Thymus (tissue), 11 donors: ENCODE data around the gene OCA2. TPM values are rescaled to one million over a fixed set of nuclear protein-coding genes. Genes with fewer than 3 reads are reported as not detected.

Source experiments
- DNase-seq, 9 donors: peaks; one replicate each; pipeline ENCODE4 v3.0.0-alpha.2; 2013; ENCODE audit warnings: low spot score in 9 of 9, low read depth in 6 of 9, missing footprints in 1 of 9
- H3K27ac ChIP-seq, 2 donors: one replicate each; pipeline ENCODE4 v1.5.1; 2013; ENCODE audit warnings: control low read depth in 1 of 2, low read depth in 1 of 2, low read length in 1 of 2, mild to moderate bottlenecking in 1 of 2, moderate library complexity in 1 of 2
- H3K27me3 ChIP-seq, 2 donors: one replicate each; pipeline ENCODE4 v1.5.1; 2013; ENCODE audit warnings: low read length in 1 of 2; ENCODE audit not compliant: control insufficient read depth in 2 of 2, insufficient read depth in 1 of 2
- H3K36me3 ChIP-seq, 2 donors: one replicate each; pipeline ENCODE4 v1.5.1; 2013; ENCODE audit warnings: low read length in 1 of 2, mild to moderate bottlenecking in 1 of 2, moderate library complexity in 1 of 2; ENCODE audit not compliant: control insufficient read depth in 2 of 2, insufficient read depth in 2 of 2
- H3K4me1 ChIP-seq, 2 donors: one replicate each; pipeline ENCODE4 v1.5.1; 2013; ENCODE audit warnings: low read length in 2 of 2; ENCODE audit not compliant: control insufficient read depth in 2 of 2, insufficient read depth in 2 of 2
- H3K4me3 ChIP-seq, 2 donors: one replicate each; pipeline ENCODE4 v1.5.1; 2013; ENCODE audit warnings: low read length in 2 of 2, control low read depth in 1 of 2, mild to moderate bottlenecking in 1 of 2
- H3K9me3 ChIP-seq, 2 donors: one replicate each; pipeline ENCODE4 v1.5.1; 2013; ENCODE audit warnings: low read length in 1 of 2, mild to moderate bottlenecking in 1 of 2; ENCODE audit not compliant: control insufficient read depth in 2 of 2, insufficient read depth in 1 of 2
- WGBS: extraction: QIAGEN DNeasy Blood & Tissue Kit; methylation state at CpG from one replicate; pipeline ENCODE4 v1.1.7; 2013; 5-methylcytosine and 5-hydroxymethylcytosine counted together
- polyA plus RNA-seq: library from polyadenylated mRNA; stranded (reverse); fragments of 200-250 nt; gene quantifications from one replicate; pipeline ENCODE4 v1.2.3, GENCODE V29; 2013
- total RNA-seq: library from RNA; stranded (reverse); fragments of 120-200 nt; gene quantifications from one replicate; pipeline ENCODE4 v1.2.4, GENCODE V29; 2013
- donor health status: healthy.

Gene OCA2
- total and polyA plus RNA-seq, 2 donors = 0.99 to 1.2 TPM

GRCh38 chr15:27763514-27763913 lies 335.6 kb downstream of the OCA2 start:
- Histone ChIP-seq H3K27ac (no peak overlapping the region), H3K9me3 (peaks cover 5 to 6% of the 10 kb centered on the region in 2 donors), H3K27me3 (no peaks in the 10 kb centered on the region), H3K36me3 (no peaks in the 10 kb centered on the region), H3K4me3 (no peak overlapping the region), H3K4me1 (no peaks in the 10 kb centered on the region)
- DNase-seq = no peak
- WGBS = 94% methylated on average over 3 of the region's 3 CpGs

GRCh38 chr15:27762471-27762870 lies 336.6 kb downstream of the OCA2 start:
- WGBS = 89% methylated on average over 3 of the region's 3 CpGs
- no peak overlapping the region for H3K27ac ChIP-seq
- H3K27me3 ChIP-seq = no peaks in the 10 kb centered on the region
- no peaks in the 10 kb centered on the region for H3K4me1 ChIP-seq
- H3K4me3 ChIP-seq = no peak overlapping the region
- no peaks in the 10 kb centered on the region for H3K36me3 ChIP-seq
- no peak for DNase-seq
- H3K9me3 ChIP-seq = peaks cover 3 to 6% of the 10 kb centered on the region in 2 donors

GRCh38 chr15:27757052-27757451 lies 342.1 kb downstream of the OCA2 start:
- Histone ChIP-seq H3K27ac (no peak overlapping the region), H3K4me1 (no peaks in the 10 kb centered on the region), H3K36me3 (no peaks in the 10 kb centered on the region), H3K4me3 (no peak overlapping the region), H3K27me3 (no peaks in the 10 kb centered on the region), H3K9me3 (no peaks in the 10 kb centered on the region)
- DNase-seq = no peak
- WGBS = 89% methylated on average over 1 of the region's 1 CpG

- Histone ChIP-seq H3K4me3 (no peak overlapping the region), H3K36me3 (no peaks in the 10 kb centered on the region), H3K27ac (no peak overlapping the region), H3K9me3 (no peaks in the 10 kb centered on the region), H3K27me3 (no peaks in the 10 kb centered on the region), H3K4me1 (no peaks in the 10 kb centered on the region)
- DNase-seq = no peak
- WGBS = 74% methylated on average over 4 of the region's 4 CpGs
Measured at GRCh38 chr15:27752691-27753090, 346.4 kb downstream of the OCA2 start.

GRCh38 chr15:27747997-27748396 lies 351.1 kb downstream of the OCA2 start:
- Histone ChIP-seq H3K36me3 (no peaks in the 10 kb centered on the region), H3K4me3 (no peak overlapping the region), H3K9me3 (no peaks in the 10 kb centered on the region), H3K27ac (no peak overlapping the region), H3K4me1 (no peaks in the 10 kb centered on the region), H3K27me3 (no peaks in the 10 kb centered on the region)
- WGBS = 97% methylated on average over 2 of the region's 2 CpGs
- DNase-seq = no peak

DNA sequence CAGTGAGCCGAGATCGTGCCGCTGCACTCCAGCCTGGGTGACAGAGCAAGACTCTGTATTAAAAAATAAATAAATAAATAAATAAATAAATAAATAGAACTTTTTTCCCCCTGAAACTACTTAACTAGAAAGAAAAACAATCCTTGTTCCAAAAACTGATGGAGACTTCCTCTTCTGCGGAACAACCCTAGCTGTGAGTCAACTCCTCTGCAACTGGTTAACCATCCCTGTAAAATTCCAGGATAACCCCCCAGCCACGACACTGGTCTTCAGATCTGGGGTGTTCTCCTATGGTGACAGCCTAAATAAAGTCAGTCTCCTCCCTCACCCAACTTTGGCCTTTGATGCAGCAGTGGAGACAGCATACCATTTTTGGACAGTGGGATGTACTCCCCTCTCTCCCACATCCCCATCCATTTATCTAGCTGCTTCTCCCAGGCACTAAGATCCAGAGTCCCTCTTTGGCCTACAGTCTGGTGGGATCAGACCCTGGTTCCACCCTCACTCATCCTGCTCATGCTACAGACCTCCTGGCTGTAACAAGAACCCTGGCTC lies 352.6 kb downstream of the OCA2 start:
- no peak for DNase-seq
- WGBS = 89% methylated on average over 5 of the region's 5 CpGs
- H3K4me1 ChIP-seq = no peaks in the 10 kb centered on the region

GRCh38 chr15:27744641-27745040 lies 354.5 kb downstream of the OCA2 start:
- no peak overlapping the region for H3K4me3 ChIP-seq
- no peak for DNase-seq
- no peaks in the 10 kb centered on the region for H3K36me3 ChIP-seq
- WGBS = 88% methylated on average over 3 of the region's 3 CpGs
- no peaks in the 10 kb centered on the region for H3K9me3 ChIP-seq
- no peak overlapping the region for H3K27ac ChIP-seq
- no peaks in the 10 kb centered on the region for H3K27me3 ChIP-seq
- H3K4me1 ChIP-seq = no peaks in the 10 kb centered on the region

More for the DNA sequence above, 352.6 kb downstream of the OCA2 start:
- Histone ChIP-seq H3K9me3 (no peaks in the 10 kb centered on the region), H3K4me3 (no peak overlapping the region), H3K27me3 (no peaks in the 10 kb centered on the region), H3K36me3 (no peaks in the 10 kb centered on the region), H3K27ac (no peak overlapping the region)

- H3K9me3 ChIP-seq = no peaks in the 10 kb centered on the region
- 94% methylated on average over 8 of the region's 8 CpGs for WGBS
- H3K27ac ChIP-seq = no peak overlapping the region
- no peaks in the 10 kb centered on the region for H3K27me3 ChIP-seq
- H3K4me1 ChIP-seq = no peaks in the 10 kb centered on the region
- no peaks in the 10 kb centered on the region for H3K36me3 ChIP-seq
- no peak overlapping the region for H3K4me3 ChIP-seq
- no peak for DNase-seq
Measured at GRCh38 chr15:27743638-27744037, 355.5 kb downstream of the OCA2 start.

GRCh38 chr15:27742751-27743477 lies 356.2 kb downstream of the OCA2 start:
- Histone ChIP-seq H3K36me3 (no peaks in the 10 kb centered on the region), H3K4me1 (no peaks in the 10 kb centered on the region), H3K27me3 (no peaks in the 10 kb centered on the region), H3K4me3 (no peak overlapping the region), H3K9me3 (no peaks in the 10 kb centered on the region), H3K27ac (no peak overlapping the region)
- no peak for DNase-seq
- WGBS = 88% methylated on average over 16 of the region's 16 CpGs
